Activated naive CD4-positive, alpha-beta T cell treated with anti-CD3 and anti-CD28 coated beads, Interleukin-2, amount 50 U/mL, for 72 hours (primary cell): Measurements from ENCODE around the gene PSMA7. TPM values are rescaled to one million over a fixed set of nuclear protein-coding genes. Genes with fewer than 3 reads are reported as not detected.

ENCODE experiments used
- ATAC-seq, 2 donors: fragments of 150-1000 bp; cut with Tn5 transposase; 2 replicates each; pipeline ENCODE4 v1.10.0; 2021; ENCODE audit warnings: mild to moderate bottlenecking in 2 of 2, moderate library complexity in 2 of 2
- DNase-seq, 2 donors: peaks; one replicate each; pipeline ENCODE4 v3.0.0; 2021 to 2022; ENCODE audit warnings: low spot score in 2 of 2
- H3K27ac Mint-ChIP-seq, 2 donors: one replicate each; pipeline ENCODE4 v1.8.0; 2022; ENCODE audit warnings: mild to moderate bottlenecking in 2 of 2, mixed read lengths in 2 of 2
- H3K36me3 Mint-ChIP-seq, 2 donors: one replicate each; pipeline ENCODE4 v1.8.0; 2022; ENCODE audit warnings: mixed read lengths in 2 of 2
- H3K9me3 Mint-ChIP-seq, 2 donors: one replicate each; pipeline ENCODE4 v1.8.0; 2022; ENCODE audit warnings: mixed read lengths in 2 of 2
- total RNA-seq, 2 donors: library from RNA; stranded (reverse); gene quantifications; one replicate each; pipeline ENCODE4 v1.2.3, GENCODE V29; 2022

Gene PSMA7
- total RNA-seq, 2 donors from 2014 or later = 253 to 333 TPM

- Mint-ChIP-seq H3K27ac (no peak overlapping the region), H3K36me3 (peaks cover 76 to 79% of the 10 kb centered on the region in 2 donors), H3K9me3 (peaks cover 46 to 58% of the 10 kb centered on the region in 2 donors)
- no peak for ATAC-seq
- DNase-seq = no peak
Measured at GRCh38 chr20:62104234-62104789, 38.9 kb downstream of the PSMA7 start.

- no peak for DNase-seq
- Mint-ChIP-seq H3K36me3 (peaks cover 73 to 77% of the 10 kb centered on the region in 2 donors), H3K9me3 (peaks cover 42 to 52% of the 10 kb centered on the region in 2 donors), H3K27ac (no peak overlapping the region)
- ATAC-seq = no peak
Measured at GRCh38 chr20:62103508-62104233, 39.5 kb downstream of the PSMA7 start.

GRCh38 chr20:62101078-62101477 is 42.1 kb downstream of the PSMA7 start:
- H3K36me3 Mint-ChIP-seq = peaks cover 50 to 57% of the 10 kb centered on the region in 2 donors
- H3K27ac Mint-ChIP-seq = no peak overlapping the region
- DNase-seq = no peak
- ATAC-seq = no peak
- peaks cover 22 to 31% of the 10 kb centered on the region in 2 donors for H3K9me3 Mint-ChIP-seq

- no peak for ATAC-seq
Measured at GRCh38 chr20:62097881-62098407, 45.2 kb downstream of the PSMA7 start.

GRCh38 chr20:62096421-62097380 is 46.5 kb downstream of the PSMA7 start:
- DNase-seq (no peak), ATAC-seq (no peak)
- H3K9me3 Mint-ChIP-seq = peaks cover 21 to 24% of the 10 kb centered on the region in 2 donors
- peaks cover 29 to 32% of the 10 kb centered on the region in 2 donors for H3K36me3 Mint-ChIP-seq
- no peak overlapping the region for H3K27ac Mint-ChIP-seq

More at GRCh38 chr20:62097881-62098407, 45.2 kb downstream of the PSMA7 start:
- peaks cover 31 to 37% of the 10 kb centered on the region in 2 donors for H3K36me3 Mint-ChIP-seq
- no peak for DNase-seq
- H3K9me3 Mint-ChIP-seq = peaks cover 11 to 18% of the 10 kb centered on the region in 2 donors
- H3K27ac Mint-ChIP-seq = no peak overlapping the region

GRCh38 chr20:62089393-62089792 is 53.8 kb downstream of the PSMA7 start:
- peaks cover 8% of the 10 kb centered on the region in 2 donors for H3K36me3 Mint-ChIP-seq
- DNase-seq (no peak), ATAC-seq (no peak)
- no peak overlapping the region for H3K27ac Mint-ChIP-seq
- H3K9me3 Mint-ChIP-seq = peaks cover 8 to 17% of the 10 kb centered on the region in 2 donors

- H3K27ac Mint-ChIP-seq = no peak overlapping the region
- ATAC-seq (peak in 1 of 2 donors; percentile 48), DNase-seq (no peak)
- peaks cover 8% of the 10 kb centered on the region in 2 donors for H3K36me3 Mint-ChIP-seq
- H3K9me3 Mint-ChIP-seq = peaks cover 8 to 15% of the 10 kb centered on the region in 2 donors
Measured at GRCh38 chr20:62088258-62089127, 54.7 kb downstream of the PSMA7 start.

GRCh38 chr20:62087632-62088031 is 55.6 kb downstream of the PSMA7 start:
- peaks cover 8 to 9% of the 10 kb centered on the region in 2 donors for H3K9me3 Mint-ChIP-seq
- no peak overlapping the region for H3K27ac Mint-ChIP-seq
- H3K36me3 Mint-ChIP-seq = peaks cover 8% of the 10 kb centered on the region in 2 donors
- ATAC-seq = no peak
- no peak for DNase-seq

- Mint-ChIP-seq H3K36me3 (peaks cover 6 to 8% of the 10 kb centered on the region in 2 donors), H3K9me3 (peaks cover 7% of the 10 kb centered on the region in 2 donors), H3K27ac (no peak overlapping the region)
- ATAC-seq (no peak), DNase-seq (no peak)
Measured at GRCh38 chr20:62087227-62087626, 56.0 kb downstream of the PSMA7 start.

Other genes with a start within 250 kb of the PSMA7 start
- gene TAF4, start 77.5 kb downstream of the PSMA7 start, total RNA-seq = 10 to 100 TPM; 16.3 to 22.0 TPM
- 10 to 100 TPM; 34.3 to 35.6 TPM for gene LSM14B, start 20.9 kb downstream of the PSMA7 start, total RNA-seq
- gene SS18L1, start 375 bp upstream of the PSMA7 start, total RNA-seq = 10 to 100 TPM; 21.7 to 52.4 TPM
- gene MTG2, start 39.6 kb upstream of the PSMA7 start, total RNA-seq = 10 to 100 TPM; 33.9 to 39.5 TPM
- gene HRH3, start 76.9 kb upstream of the PSMA7 start, total RNA-seq = not detected
- gene OSBPL2, start 95.1 kb upstream of the PSMA7 start, total RNA-seq = 10 to 100 TPM; 30.0 to 49.5 TPM
- gene ADRM1, start 159.6 kb upstream of the PSMA7 start, total RNA-seq = 10 to 100 TPM; 92.6 to 93.6 TPM
- under 1 TPM; 0.36 to 0.95 TPM for gene LAMA5, start 223.9 kb upstream of the PSMA7 start, total RNA-seq
- gene RPS21, start 243.7 kb upstream of the PSMA7 start, total RNA-seq = 1,000 to 10,000 TPM; 2,243 to 2,653 TPM